Fibroblast of lung (primary cell): ENCODE measurements around the gene RPS14.

Experiments
- EZH2 ChIP-seq: IDR thresholded peaks from 2 replicates; pipeline ENCODE4 v1.5.1; 2012; ENCODE audit warnings: low read length, control low read depth, mild to moderate bottlenecking; ENCODE audit errors: missing control alignments
- TF ChIP-seq, protein P1 (sequence below), 2 donors: IDR thresholded peaks in 1 of 2; conservative IDR thresholded peaks in 1 of 2; 1 replicate in 1 of 2; 2 replicates in 1 of 2; pipeline ENCODE4 v1.5.1; 2011 to 2012; ENCODE audit warnings: low read length in 2 of 2, control low read depth in 1 of 2, inconsistent platforms in 1 of 2, low read depth in 1 of 2, mild to moderate bottlenecking in 1 of 2

DNA sequence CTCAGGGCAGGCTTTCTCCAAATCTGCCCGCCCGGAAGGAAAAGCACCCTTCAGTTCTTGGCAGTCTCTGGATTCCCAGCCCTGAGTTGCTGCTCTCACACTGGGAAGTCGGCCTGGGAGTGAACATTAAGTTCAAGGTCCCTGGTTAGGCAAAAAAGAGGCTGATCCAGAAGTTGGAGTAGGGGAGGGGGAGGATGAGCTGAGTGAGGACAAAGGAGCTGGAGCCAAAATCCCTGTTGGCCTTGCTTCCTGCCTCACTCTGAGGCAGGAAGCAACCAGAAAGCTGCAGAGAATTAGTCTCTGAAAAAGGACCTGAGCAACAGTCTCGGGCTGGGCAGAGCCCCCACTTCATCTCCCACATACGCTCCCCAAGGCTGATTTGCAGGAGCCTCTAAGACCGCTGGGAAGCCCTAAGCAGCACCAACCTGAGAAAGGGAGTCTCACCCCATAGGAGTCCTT lies 15.0 kb upstream of the RPS14 start:
- no peak for TF ChIP-seq EZH2
- TF ChIP-seq, protein P1, sequence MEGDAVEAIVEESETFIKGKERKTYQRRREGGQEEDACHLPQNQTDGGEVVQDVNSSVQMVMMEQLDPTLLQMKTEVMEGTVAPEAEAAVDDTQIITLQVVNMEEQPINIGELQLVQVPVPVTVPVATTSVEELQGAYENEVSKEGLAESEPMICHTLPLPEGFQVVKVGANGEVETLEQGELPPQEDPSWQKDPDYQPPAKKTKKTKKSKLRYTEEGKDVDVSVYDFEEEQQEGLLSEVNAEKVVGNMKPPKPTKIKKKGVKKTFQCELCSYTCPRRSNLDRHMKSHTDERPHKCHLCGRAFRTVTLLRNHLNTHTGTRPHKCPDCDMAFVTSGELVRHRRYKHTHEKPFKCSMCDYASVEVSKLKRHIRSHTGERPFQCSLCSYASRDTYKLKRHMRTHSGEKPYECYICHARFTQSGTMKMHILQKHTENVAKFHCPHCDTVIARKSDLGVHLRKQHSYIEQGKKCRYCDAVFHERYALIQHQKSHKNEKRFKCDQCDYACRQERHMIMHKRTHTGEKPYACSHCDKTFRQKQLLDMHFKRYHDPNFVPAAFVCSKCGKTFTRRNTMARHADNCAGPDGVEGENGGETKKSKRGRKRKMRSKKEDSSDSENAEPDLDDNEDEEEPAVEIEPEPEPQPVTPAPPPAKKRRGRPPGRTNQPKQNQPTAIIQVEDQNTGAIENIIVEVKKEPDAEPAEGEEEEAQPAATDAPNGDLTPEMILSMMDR (conservative IDR thresholded peaks at IDR 0.05 in 1 of 2, IDR thresholded peaks at IDR 0.05 in 1 of 2; ENCODE audit: low read depth in 1 of 2, low read length in 2 of 2) = no peak
